Hair follicle dermal papilla cell (primary cell): Measurements from ENCODE around the gene RNF212B. TPM values are rescaled to one million over a fixed set of nuclear protein-coding genes. Genes with fewer than 3 reads are reported as not detected.

ENCODE experiments used
- small RNA-seq: library from RNA; depleted of rRNA; stranded (forward); fragments of <200 nt; gene quantifications from one replicate; pipeline ENCODE3, GENCODE V24; 2012
- total RNA-seq: library from RNA; depleted of rRNA; stranded (reverse); fragments of >200 nt; gene quantifications from 2 replicates; pipeline ENCODE4 v1.2.3, GENCODE V29; 2012

The RNF212B gene, protein sequence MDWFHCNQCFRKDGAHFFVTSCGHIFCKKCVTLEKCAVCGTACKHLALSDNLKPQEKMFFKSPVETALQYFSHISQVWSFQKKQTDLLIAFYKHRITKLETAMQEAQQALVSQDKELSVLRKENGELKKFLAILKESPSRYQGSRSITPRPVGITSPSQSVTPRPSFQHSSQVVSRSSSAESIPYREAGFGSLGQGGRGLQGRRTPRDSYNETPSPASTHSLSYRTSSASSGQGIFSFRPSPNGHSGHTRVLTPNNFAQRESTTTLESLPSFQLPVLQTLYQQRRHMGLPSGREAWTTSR
- total RNA-seq = not detected in 2 replicates

GRCh38 chr14:23237772-23238594 lies at the start of gene RNF212B:
TSS of gene RNF212B (plus strand) at chr14:23237936. CDS start at chr14:23240346, 2,410 bp downstream.

GRCh38 chr14:23286020-23286901 lies 48.5 kb downstream of the RNF212B start, which contains the start of gene HOMEZ:
TSS of gene HOMEZ (minus strand) at chr14:23286132. CDS start at chr14:23285952, 180 bp downstream.

GRCh38 chr14:23302290-23303225 lies 64.8 kb downstream of the RNF212B start, which contains the start of gene PPP1R3E:
TSS of gene PPP1R3E (minus strand) at chr14:23302859. CDS start at chr14:23302576, 283 bp downstream.

DNA sequence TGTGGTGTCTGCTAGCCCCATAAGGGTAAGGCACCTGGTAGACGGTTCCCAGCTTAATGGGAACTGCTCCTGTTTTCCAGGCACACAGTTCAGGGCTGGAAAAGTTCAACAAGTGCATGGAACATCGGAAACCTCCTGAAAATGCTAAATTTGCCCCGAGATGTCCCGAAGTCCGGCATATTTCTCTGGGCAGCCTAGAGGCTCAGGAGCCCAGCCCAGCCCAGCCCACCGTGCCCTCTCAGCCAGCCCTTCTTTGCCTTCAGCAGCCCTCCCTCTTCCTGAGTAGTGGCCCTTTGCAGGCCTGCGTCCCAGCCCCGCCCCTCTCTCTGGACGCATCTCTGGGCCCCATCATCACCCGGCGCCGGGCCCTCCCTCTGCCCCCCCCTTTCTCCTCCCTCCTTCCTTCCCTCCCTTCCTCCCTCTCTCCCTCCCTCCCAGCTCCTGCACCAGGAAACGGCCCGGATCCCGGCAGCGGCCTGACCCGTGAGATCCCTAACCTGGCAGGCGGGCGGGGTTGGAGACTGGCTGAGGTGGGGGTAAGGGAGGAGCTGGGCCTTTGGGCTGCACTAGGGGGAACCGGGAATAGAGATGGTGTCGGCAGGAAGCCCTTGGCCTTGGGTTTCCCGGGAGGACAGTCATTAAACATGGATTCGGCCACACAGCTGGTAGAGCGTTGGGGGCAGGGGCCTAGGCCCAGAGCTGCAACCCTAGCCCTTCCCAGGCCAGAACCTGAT lies 68.8 kb downstream of the RNF212B start, which contains the start of gene BCL2L2:
Gene BCL2L2, plus strand, starts transcription at position 422 of the 734 bp plus-strand sequence. CDS start 935 bp downstream, outside the sequence.

GRCh38 chr14:23320584-23321571 lies 83.1 kb downstream of the RNF212B start, which contains the start of gene PABPN1:
TSS of gene PABPN1 (plus strand) at chr14:23321457. CDS start at chr14:23321470, 13 bp downstream.

Small RNA genes lying within 50 kb of the gene (small RNA-seq; reads per million reads assigned to genes)
- gene AL049829.1 (not detected), gene RNU6-1046P (not detected)

Other genes with a start within 250 kb of the RNF212B start
- gene C14orf93, start 227.8 kb upstream of the RNF212B start, total RNA-seq = 13.1 and 15.7 TPM in 2 replicates
- 114 and 115 TPM in 2 replicates for gene PSMB5, start 203.0 kb upstream of the RNF212B start, total RNA-seq
- not detected in 2 replicates for gene PSMB11, start 195.7 kb upstream of the RNF212B start, total RNA-seq
- gene CDH24, start 180.4 kb upstream of the RNF212B start, total RNA-seq = 2.7 and 3.6 TPM in 2 replicates
- gene ACIN1, start 142.8 kb upstream of the RNF212B start, total RNA-seq = 90.7 and 115 TPM in 2 replicates
- 38.3 and 40.7 TPM in 2 replicates for gene C14orf119, start 142.4 kb upstream of the RNF212B start, total RNA-seq
- 0.12 TPM in 1 of 2 replicates, not detected in the other for gene CIROP, start 132.9 kb upstream of the RNF212B start, total RNA-seq
- not detected in 2 replicates for gene CEBPE, start 118.7 kb upstream of the RNF212B start, total RNA-seq
- gene SLC7A8, start 54.3 kb upstream of the RNF212B start, total RNA-seq = 16.2 and 17.4 TPM in 2 replicates
- gene HOMEZ, start 48.2 kb downstream of the RNF212B start, total RNA-seq = 4.1 and 5.4 TPM in 2 replicates
- 6.3 and 7.5 TPM in 2 replicates for gene PPP1R3E, start 64.9 kb downstream of the RNF212B start, total RNA-seq
- gene BCL2L2, start 68.9 kb downstream of the RNF212B start, total RNA-seq = 23.0 and 24.2 TPM in 2 replicates
- 39.8 and 42.2 TPM in 2 replicates for gene PABPN1, start 83.5 kb downstream of the RNF212B start, total RNA-seq
- 22.5 and 27.3 TPM in 2 replicates for gene SLC22A17, start 115.0 kb downstream of the RNF212B start, total RNA-seq
- gene EFS, start 127.2 kb downstream of the RNF212B start, total RNA-seq = 28.9 and 31.2 TPM in 2 replicates
- not detected in 2 replicates for gene IL25, start 134.9 kb downstream of the RNF212B start, total RNA-seq
- gene CMTM5, start 139.1 kb downstream of the RNF212B start, total RNA-seq = 0.32 and 0.49 TPM in 2 replicates
- gene MYH6, start 170.3 kb downstream of the RNF212B start, total RNA-seq = not detected in 2 replicates
- not detected in 2 replicates for gene MYH7, start 197.7 kb downstream of the RNF212B start, total RNA-seq
- 24.8 and 28.2 TPM in 2 replicates for gene NGDN, start 231.8 kb downstream of the RNF212B start, total RNA-seq